Esophagus muscularis mucosa (tissue), 3 donors: Measurements from ENCODE around the gene PANX2.

Experiments used
- CTCF ChIP-seq, 3 experiments: fragments of 200-600 bp in 2 of 3; fragments of 450-650 bp in 1 of 3; sonication (generic) in 2 of 3; IDR thresholded peaks; one replicate each; pipeline ENCODE4 v1.5.1; 2017 to 2019; ENCODE audit warnings: antibody characterized with exemption in 3 of 3, mild to moderate bottlenecking in 2 of 3, moderate library complexity in 1 of 3
- POLR2A ChIP-seq: fragments of 450-650 bp; IDR thresholded peaks from one replicate; pipeline ENCODE4 v1.6.1; 2017; ENCODE audit warnings: antibody characterized with exemption, moderate library complexity, mild to moderate bottlenecking, low read depth
- POLR2AphosphoS5 ChIP-seq, 2 donors: sonication (generic); formaldehyde crosslinking; IDR thresholded peaks; one replicate each; pipeline ENCODE4 v1.6.1; 2017; ENCODE audit warnings: antibody characterized with exemption in 2 of 2

- no peak for TF ChIP-seq POLR2A
- no peak for TF ChIP-seq POLR2AphosphoS5 (IDR thresholded peaks at IDR 0.05)
- TF ChIP-seq CTCF (IDR thresholded peaks at IDR 0.05) = no peak
Measured at GRCh38 chr22:50144005-50144614, 26.4 kb upstream of the PANX2 start.
